HepG2 (cell line): ENCODE results near the gene AUP1. TPM values are rescaled to one million over a fixed set of nuclear protein-coding genes. Genes with fewer than 3 reads are reported as not detected.

ENCODE experiments used
- AGO2 ChIP-seq: fragments of 200-400 bp; formaldehyde crosslinking; optimal IDR thresholded peaks from 2 replicates; pipeline ENCODE3; 2017; ENCODE audit warnings: mild to moderate bottlenecking, low read depth, low read length, moderate library complexity
- CREB1 ChIP-seq, 2 experiments: fragments of 450-650 bp in 1 of 2; IDR thresholded peaks; 2 replicates each; pipeline ENCODE4 v1.6.1; 2016 to 2017; ENCODE audit warnings: control low read depth in 1 of 2, mild to moderate bottlenecking in 1 of 2, missing compliant biosample characterization in 1 of 2, missing genetic modification characterization in 1 of 2
- EED ChIP-seq: sonication (generic); formaldehyde crosslinking; IDR thresholded peaks from 2 replicates; pipeline ENCODE4 v1.5.0; 2020; ENCODE audit warnings: mild to moderate bottlenecking, missing genetic modification reagents
- MEF2D ChIP-seq: sonication (generic); formaldehyde crosslinking; IDR thresholded peaks from 2 replicates; pipeline ENCODE4 v1.5.1; 2020; ENCODE audit warnings: mild to moderate bottlenecking, missing genetic modification reagents
- MXI1 ChIP-seq: IDR thresholded peaks from 3 replicates; pipeline ENCODE4 v1.6.1; 2012; ENCODE audit warnings: low read depth, low read length, inconsistent platforms, borderline replicate concordance
- POGZ ChIP-seq: sonication (generic); formaldehyde crosslinking; IDR thresholded peaks from 2 replicates; pipeline ENCODE4 v1.4.0; 2020; ENCODE audit warnings: mild to moderate bottlenecking, missing genetic modification reagents
- PPARG ChIP-seq: conservative IDR thresholded peaks from 2 replicates; pipeline ENCODE4 v1.6.1; 2016; ENCODE audit warnings: missing biosample characterization, missing genetic modification reagents
- RBFOX2 ChIP-seq: fragments of 200-400 bp; formaldehyde crosslinking; IDR thresholded peaks from 2 replicates; pipeline ENCODE4 v1.6.1; 2017; ENCODE audit warnings: low read depth, mild to moderate bottlenecking, low read length
- SALL2 ChIP-seq: sonication (generic); formaldehyde crosslinking; IDR thresholded peaks from 2 replicates; pipeline ENCODE4 v1.8.1; 2023; ENCODE audit warnings: mild to moderate bottlenecking, missing genetic modification reagents, inconsistent platforms
- ZMYM2 ChIP-seq: sonication (generic); formaldehyde crosslinking; IDR thresholded peaks from 2 replicates; pipeline ENCODE4 v1.8.0; 2022; ENCODE audit warnings: mild to moderate bottlenecking, missing genetic modification reagents
- ZNF768 ChIP-seq: sonication (generic); formaldehyde crosslinking; IDR thresholded peaks from 2 replicates; pipeline ENCODE4 v1.4.0; 2020; ENCODE audit warnings: missing genetic modification reagents
- polyA plus RNA-seq, 8 experiments: library from polyadenylated mRNA; depleted of rRNA in 3 of 8; stranded (reverse) in 7 of 8; unstranded in 1 of 8; fragments of >200 nt; fragmentation: Illumina TruSeq in 4 of 8; extraction: Trizol in 4 of 8; gene quantifications; 2 replicates each; pipeline versions ENCODE4 v1.2.1 to v1.2.3, GENCODE V29; 2011 to 2016; ENCODE audit warnings: low read depth in 4 of 8, missing spikeins in 1 of 8, mixed read lengths in 1 of 8; ENCODE audit not compliant: insufficient read depth in 1 of 8
- total RNA-seq, 5 experiments: library from RNA; depleted of rRNA; stranded (reverse); fragments of >200 nt; fragmentation: Illumina TruSeq; extraction: Trizol; gene quantifications; 2 replicates each; pipeline ENCODE4 v1.2.3, GENCODE V29; 2016; ENCODE audit warnings: low read depth in 1 of 5
- TF ChIP-seq, protein P1 (sequence below): IDR thresholded peaks from 2 replicates; pipeline ENCODE4 v1.6.1; 2016; ENCODE audit warnings: missing biosample characterization, missing genetic modification reagents, low read depth
- TF ChIP-seq, protein P2 (sequence below): sonication (generic); formaldehyde crosslinking; IDR thresholded peaks from 2 replicates; pipeline ENCODE4 v1.4.0; 2020; ENCODE audit warnings: missing genetic modification reagents
- TF ChIP-seq, protein P3 (sequence below): sonication (generic); formaldehyde crosslinking; IDR thresholded peaks from 2 replicates; pipeline ENCODE4 v1.4.0; 2020; ENCODE audit warnings: missing genetic modification reagents, borderline replicate concordance
- TF ChIP-seq, protein P4 (sequence below): sonication (generic); formaldehyde crosslinking; IDR thresholded peaks from 2 replicates; pipeline ENCODE4 v1.5.0; 2020; ENCODE audit warnings: missing genetic modification reagents

AUP1 gene
- total and polyA plus RNA-seq, 2 of the 13 experiments (the other 11 are each of a cell fraction or from before 2014, with no cell fraction given), result 174 to 267 TPM

DNA sequence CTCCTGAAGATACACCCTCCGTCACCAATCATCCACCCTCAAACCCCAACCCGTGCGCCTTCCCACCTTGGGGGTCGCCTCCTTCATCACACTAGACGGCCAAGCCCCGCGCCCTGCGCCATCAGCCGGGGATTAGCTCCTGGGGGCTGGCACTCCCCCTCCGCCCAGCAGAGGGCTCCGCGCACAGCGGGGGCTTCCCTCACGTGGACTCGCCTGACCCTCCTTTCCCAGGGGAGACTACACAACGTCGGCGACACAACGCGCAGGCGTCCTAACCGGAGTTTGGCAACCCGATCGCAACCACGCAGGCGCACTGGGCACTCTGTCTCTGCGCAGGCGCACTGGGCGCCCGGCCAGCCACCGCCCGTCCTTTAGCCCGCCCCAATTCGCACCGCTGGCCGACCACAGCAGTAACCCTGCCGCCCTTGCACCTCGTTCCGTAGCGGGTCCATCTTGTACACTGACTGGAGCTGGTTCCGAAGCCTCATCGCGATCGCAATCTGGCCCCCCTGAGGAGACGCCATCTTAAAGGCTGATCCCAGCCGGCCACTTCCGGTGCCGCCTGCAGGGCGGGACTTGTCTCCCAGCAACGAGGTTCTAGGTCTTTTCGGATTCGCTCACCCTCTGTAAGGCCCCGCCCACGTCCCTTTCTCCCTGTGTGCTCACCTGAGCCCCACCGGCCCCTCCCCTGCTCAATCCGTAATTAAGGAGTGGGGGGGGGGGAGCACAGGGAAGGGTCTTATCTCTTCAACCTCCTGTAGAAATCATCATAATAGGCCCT is 22.2 kb downstream of the AUP1 start, which contains the start of gene PCGF1 (continued):
- TF ChIP-seq, protein P1, sequence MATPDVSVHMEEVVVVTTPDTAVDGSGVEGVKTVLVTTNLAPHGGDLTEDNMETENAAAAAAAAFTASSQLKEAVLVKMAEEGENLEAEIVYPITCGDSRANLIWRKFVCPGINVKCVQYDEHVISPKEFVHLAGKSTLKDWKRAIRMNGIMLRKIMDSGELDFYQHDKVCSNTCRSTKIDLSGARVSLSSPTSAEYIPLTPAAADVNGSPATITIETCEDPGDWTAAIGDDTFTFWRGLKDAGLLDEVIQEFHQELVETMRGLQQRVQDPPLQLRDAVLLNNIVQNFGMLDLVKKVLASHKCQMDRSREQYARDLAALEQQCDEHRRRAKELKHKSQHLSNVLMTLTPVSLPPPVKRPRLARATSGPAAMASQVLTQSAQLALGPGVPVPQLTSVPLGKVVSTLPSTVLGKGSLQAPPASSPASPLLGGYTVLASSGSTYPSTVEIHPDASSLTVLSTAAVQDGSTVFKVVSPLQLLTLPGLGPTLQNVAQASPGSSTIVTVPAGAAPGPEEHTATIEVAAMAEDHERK (CRISPR knock-in tag), result no peak
- TF ChIP-seq CREB1 (IDR thresholded peaks at IDR 0.05), result 0 out of 2 replicates have a peak, but pooled peaks have one; percentile 44
- TF ChIP-seq CREB1 (CRISPR knock-in tag; IDR thresholded peaks at IDR 0.05), result peak; percentile 73
- TF ChIP-seq, protein P2, sequence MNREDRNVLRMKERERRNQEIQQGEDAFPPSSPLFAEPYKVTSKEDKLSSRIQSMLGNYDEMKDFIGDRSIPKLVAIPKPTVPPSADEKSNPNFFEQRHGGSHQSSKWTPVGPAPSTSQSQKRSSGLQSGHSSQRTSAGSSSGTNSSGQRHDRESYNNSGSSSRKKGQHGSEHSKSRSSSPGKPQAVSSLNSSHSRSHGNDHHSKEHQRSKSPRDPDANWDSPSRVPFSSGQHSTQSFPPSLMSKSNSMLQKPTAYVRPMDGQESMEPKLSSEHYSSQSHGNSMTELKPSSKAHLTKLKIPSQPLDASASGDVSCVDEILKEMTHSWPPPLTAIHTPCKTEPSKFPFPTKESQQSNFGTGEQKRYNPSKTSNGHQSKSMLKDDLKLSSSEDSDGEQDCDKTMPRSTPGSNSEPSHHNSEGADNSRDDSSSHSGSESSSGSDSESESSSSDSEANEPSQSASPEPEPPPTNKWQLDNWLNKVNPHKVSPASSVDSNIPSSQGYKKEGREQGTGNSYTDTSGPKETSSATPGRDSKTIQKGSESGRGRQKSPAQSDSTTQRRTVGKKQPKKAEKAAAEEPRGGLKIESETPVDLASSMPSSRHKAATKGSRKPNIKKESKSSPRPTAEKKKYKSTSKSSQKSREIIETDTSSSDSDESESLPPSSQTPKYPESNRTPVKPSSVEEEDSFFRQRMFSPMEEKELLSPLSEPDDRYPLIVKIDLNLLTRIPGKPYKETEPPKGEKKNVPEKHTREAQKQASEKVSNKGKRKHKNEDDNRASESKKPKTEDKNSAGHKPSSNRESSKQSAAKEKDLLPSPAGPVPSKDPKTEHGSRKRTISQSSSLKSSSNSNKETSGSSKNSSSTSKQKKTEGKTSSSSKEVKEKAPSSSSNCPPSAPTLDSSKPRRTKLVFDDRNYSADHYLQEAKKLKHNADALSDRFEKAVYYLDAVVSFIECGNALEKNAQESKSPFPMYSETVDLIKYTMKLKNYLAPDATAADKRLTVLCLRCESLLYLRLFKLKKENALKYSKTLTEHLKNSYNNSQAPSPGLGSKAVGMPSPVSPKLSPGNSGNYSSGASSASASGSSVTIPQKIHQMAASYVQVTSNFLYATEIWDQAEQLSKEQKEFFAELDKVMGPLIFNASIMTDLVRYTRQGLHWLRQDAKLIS (CRISPR knock-in tag), result peak; percentile 58; the same call in 1 of the 2 replicates
- peak; percentile 91 for TF ChIP-seq EED (CRISPR knock-in tag)
- TF ChIP-seq ZNF768 (CRISPR knock-in tag), result peak; percentile 80
- peak; percentile 97 for TF ChIP-seq AGO2
- TF ChIP-seq, protein P3, sequence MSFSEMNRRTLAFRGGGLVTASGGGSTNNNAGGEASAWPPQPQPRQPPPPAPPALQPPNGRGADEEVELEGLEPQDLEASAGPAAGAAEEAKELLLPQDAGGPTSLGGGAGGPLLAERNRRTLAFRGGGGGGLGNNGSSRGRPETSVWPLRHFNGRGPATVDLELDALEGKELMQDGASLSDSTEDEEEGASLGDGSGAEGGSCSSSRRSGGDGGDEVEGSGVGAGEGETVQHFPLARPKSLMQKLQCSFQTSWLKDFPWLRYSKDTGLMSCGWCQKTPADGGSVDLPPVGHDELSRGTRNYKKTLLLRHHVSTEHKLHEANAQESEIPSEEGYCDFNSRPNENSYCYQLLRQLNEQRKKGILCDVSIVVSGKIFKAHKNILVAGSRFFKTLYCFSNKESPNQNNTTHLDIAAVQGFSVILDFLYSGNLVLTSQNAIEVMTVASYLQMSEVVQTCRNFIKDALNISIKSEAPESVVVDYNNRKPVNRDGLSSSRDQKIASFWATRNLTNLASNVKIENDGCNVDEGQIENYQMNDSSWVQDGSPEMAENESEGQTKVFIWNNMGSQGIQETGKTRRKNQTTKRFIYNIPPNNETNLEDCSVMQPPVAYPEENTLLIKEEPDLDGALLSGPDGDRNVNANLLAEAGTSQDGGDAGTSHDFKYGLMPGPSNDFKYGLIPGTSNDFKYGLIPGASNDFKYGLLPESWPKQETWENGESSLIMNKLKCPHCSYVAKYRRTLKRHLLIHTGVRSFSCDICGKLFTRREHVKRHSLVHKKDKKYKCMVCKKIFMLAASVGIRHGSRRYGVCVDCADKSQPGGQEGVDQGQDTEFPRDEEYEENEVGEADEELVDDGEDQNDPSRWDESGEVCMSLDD (CRISPR knock-in tag), result peak; percentile 96
- TF ChIP-seq ZMYM2, result no peak
- TF ChIP-seq SALL2 (CRISPR knock-in tag), result peak; percentile 98
- TF ChIP-seq POGZ (CRISPR knock-in tag), result peak; percentile 42
- TF ChIP-seq, protein P4, sequence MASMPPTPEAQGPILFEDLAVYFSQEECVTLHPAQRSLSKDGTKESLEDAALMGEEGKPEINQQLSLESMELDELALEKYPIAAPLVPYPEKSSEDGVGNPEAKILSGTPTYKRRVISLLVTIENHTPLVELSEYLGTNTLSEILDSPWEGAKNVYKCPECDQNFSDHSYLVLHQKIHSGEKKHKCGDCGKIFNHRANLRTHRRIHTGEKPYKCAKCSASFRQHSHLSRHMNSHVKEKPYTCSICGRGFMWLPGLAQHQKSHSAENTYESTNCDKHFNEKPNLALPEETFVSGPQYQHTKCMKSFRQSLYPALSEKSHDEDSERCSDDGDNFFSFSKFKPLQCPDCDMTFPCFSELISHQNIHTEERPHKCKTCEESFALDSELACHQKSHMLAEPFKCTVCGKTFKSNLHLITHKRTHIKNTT, result no peak
- peak; percentile 48; the same call in 1 of the 2 replicates for TF ChIP-seq PPARG
- peak; percentile 82 for TF ChIP-seq MEF2D (CRISPR knock-in tag)
- TF ChIP-seq MXI1, result peak; percentile 79; the same call in 1 of the 3 replicates
- peak; percentile 97 for TF ChIP-seq RBFOX2
